ENCODE results near the gene CASR. TPM values are rescaled to one million over a fixed set of nuclear protein-coding genes. Genes with fewer than 3 reads are reported as not detected.

Gene CASR
- total RNA-seq, 1 experiment from 2014 or later = 0.02 TPM

DNA sequence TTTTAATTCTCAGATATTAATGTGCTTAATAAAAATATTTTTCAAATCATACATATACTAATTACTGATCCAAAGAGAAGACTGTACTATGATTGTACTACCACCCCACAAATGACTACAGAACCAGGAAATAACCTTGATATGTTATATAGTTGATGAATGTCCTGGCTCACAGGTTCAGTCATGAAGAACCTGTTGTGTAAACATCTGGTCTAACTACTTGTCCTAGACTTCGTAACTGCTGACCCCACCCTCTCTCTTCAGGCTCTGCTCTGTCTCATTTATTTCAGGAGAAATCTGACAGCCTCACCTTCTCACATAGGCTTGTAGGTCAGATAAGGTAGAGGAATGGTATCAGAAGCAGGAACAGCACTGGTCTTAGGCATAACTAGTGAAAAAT is 126.9 kb downstream of the CASR start:
- Mint-ChIP-seq H3K27ac (no peak overlapping the region), H3K9me3 (no peaks in the 10 kb centered on the region), H3K36me3 (ENCODE audit: insufficient read depth in 1 of 3, low read depth in 3 of 3) (no peaks in the 10 kb centered on the region; a peak in 1 of 7 replicates), H3K27me3 (ENCODE audit: low read depth) (peaks cover 2% of the 10 kb centered on the region), H3K4me3 (no peak overlapping the region), H3K4me1 (peaks cover 4 to 8% of the 10 kb centered on the region in 2 experiments)
- H3K23me2 ChIP-seq (ENCODE audit: insufficient read length, low read depth, low read length, poor library complexity, severe bottlenecking) = no peaks in the 10 kb centered on the region
- no peak overlapping the region for H2BK5ac ChIP-seq (ENCODE audit: insufficient read length, low read length)
- H2BK15ac ChIP-seq (ENCODE audit: low read depth, low read length) = no peak overlapping the region
- H2AFZ ChIP-seq (ENCODE audit: low read length) = no peak overlapping the region
- no peak overlapping the region for H3K4me2 ChIP-seq (ENCODE audit: insufficient read depth, insufficient read length, low read length)
- H3K14ac ChIP-seq (ENCODE audit: insufficient read depth, low read length) = no peak overlapping the region
- H2BK12ac ChIP-seq (ENCODE audit: insufficient read length, low read depth, low read length) = no peak overlapping the region
- H3K79me2 ChIP-seq (ENCODE audit: insufficient read depth, low read length) = no peaks in the 10 kb centered on the region
- no peak overlapping the region for H3K9ac ChIP-seq (ENCODE audit: extremely low read depth, insufficient read length, low read length)
- H3K9me3 ChIP-seq (ENCODE audit: control insufficient read depth, low read depth, low read length) = no peaks in the 10 kb centered on the region
- no peak overlapping the region for H3K56ac ChIP-seq (ENCODE audit: insufficient read length, low read depth, low read length)
- no peak overlapping the region for H2AK5ac ChIP-seq (ENCODE audit: insufficient read length, low read length)
- H2BK120ac ChIP-seq (ENCODE audit: low read depth, low read length, poor library complexity, severe bottlenecking) = no peak overlapping the region
- no peak overlapping the region for H3K27ac ChIP-seq (ENCODE audit: insufficient read length, low read depth, low read length)
- no peaks in the 10 kb centered on the region for H4K20me1 ChIP-seq (ENCODE audit: control insufficient read depth, insufficient read depth, insufficient read length)
- DNase-seq = no peak
- TF ChIP-seq, protein P1, sequence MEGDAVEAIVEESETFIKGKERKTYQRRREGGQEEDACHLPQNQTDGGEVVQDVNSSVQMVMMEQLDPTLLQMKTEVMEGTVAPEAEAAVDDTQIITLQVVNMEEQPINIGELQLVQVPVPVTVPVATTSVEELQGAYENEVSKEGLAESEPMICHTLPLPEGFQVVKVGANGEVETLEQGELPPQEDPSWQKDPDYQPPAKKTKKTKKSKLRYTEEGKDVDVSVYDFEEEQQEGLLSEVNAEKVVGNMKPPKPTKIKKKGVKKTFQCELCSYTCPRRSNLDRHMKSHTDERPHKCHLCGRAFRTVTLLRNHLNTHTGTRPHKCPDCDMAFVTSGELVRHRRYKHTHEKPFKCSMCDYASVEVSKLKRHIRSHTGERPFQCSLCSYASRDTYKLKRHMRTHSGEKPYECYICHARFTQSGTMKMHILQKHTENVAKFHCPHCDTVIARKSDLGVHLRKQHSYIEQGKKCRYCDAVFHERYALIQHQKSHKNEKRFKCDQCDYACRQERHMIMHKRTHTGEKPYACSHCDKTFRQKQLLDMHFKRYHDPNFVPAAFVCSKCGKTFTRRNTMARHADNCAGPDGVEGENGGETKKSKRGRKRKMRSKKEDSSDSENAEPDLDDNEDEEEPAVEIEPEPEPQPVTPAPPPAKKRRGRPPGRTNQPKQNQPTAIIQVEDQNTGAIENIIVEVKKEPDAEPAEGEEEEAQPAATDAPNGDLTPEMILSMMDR (conservative IDR thresholded peaks at IDR 0.05) = no peak
- H3K18ac ChIP-seq (ENCODE audit: insufficient read length, low read depth, low read length) = no peak overlapping the region
- H4K91ac ChIP-seq (ENCODE audit: insufficient read length, low read depth, low read length) = no peak overlapping the region
- no peak overlapping the region for H3K4ac ChIP-seq (ENCODE audit: low read depth, low read length)
- H2BK20ac ChIP-seq (ENCODE audit: low read depth, low read length, poor library complexity, severe bottlenecking) = no peak overlapping the region
- no peak overlapping the region for H4K8ac ChIP-seq (replicated peaks; ENCODE audit: insufficient read length, low read depth, low read length)
- H3K27me3 ChIP-seq (ENCODE audit: insufficient read depth, low read length) = no peaks in the 10 kb centered on the region
- no peak overlapping the region for H3K23ac ChIP-seq (ENCODE audit: insufficient read length, low read depth, low read length)
- H3K79me1 ChIP-seq (ENCODE audit: insufficient read depth, low read depth, low read length, poor library complexity, severe bottlenecking) = no peaks in the 10 kb centered on the region
- H3T11ph ChIP-seq (ENCODE audit: low read length) = no peak overlapping the region
- H4K5ac ChIP-seq (ENCODE audit: insufficient read length, low read depth, low read length) = no peak overlapping the region
- no CpG with 5 or more reads among the region's 1 CpG for WGBS (ENCODE audit: extremely low coverage, insufficient read length, low lambda C conversion rate)
- H3K4me1 ChIP-seq (ENCODE audit: insufficient read depth, low read length) = no peaks in the 10 kb centered on the region
